GM12873 (cell line): Measurements from ENCODE around the gene DLK1.

Experiments
- CTCF ChIP-seq: IDR thresholded peaks from 2 replicates; pipeline ENCODE4 v1.5.1; 2012; ENCODE audit warnings: low read depth, mild to moderate bottlenecking, moderate library complexity, low read length, control low read depth; ENCODE audit not compliant: insufficient read depth; ENCODE audit errors: missing control alignments

Gene DLK1

GRCh38 chr14:100693877-100694578 lies 32.7 kb upstream of the DLK1 start:
- TF ChIP-seq CTCF, result no peak

GRCh38 chr14:100694579-100695422 lies 31.9 kb upstream of the DLK1 start:
- TF ChIP-seq CTCF, result no peak

- no peak for TF ChIP-seq CTCF
Measured at GRCh38 chr14:100695423-100695738, 31.3 kb upstream of the DLK1 start.

- no peak for TF ChIP-seq CTCF
Measured at GRCh38 chr14:100696008-100696407, 30.7 kb upstream of the DLK1 start.

GRCh38 chr14:100696590-100696989 lies 30.1 kb upstream of the DLK1 start:
- TF ChIP-seq CTCF, result no peak

- TF ChIP-seq CTCF, result no peak
Measured at GRCh38 chr14:100698066-100698465, 28.6 kb upstream of the DLK1 start.

- no peak for TF ChIP-seq CTCF
Measured at GRCh38 chr14:100698666-100699448, 27.8 kb upstream of the DLK1 start.
